HG03045 (cell line): ENCODE results near the gene PLXNA1.

ENCODE experiments used
- ATAC-seq: cut with Tn5 transposase; IDR thresholded peaks from one replicate; pipeline ENCODE4 v1.9.1; 2021; ENCODE audit warnings: mild to moderate bottlenecking, moderate library complexity; ENCODE audit not compliant: unreplicated experiment

Gene PLXNA1

DNA sequence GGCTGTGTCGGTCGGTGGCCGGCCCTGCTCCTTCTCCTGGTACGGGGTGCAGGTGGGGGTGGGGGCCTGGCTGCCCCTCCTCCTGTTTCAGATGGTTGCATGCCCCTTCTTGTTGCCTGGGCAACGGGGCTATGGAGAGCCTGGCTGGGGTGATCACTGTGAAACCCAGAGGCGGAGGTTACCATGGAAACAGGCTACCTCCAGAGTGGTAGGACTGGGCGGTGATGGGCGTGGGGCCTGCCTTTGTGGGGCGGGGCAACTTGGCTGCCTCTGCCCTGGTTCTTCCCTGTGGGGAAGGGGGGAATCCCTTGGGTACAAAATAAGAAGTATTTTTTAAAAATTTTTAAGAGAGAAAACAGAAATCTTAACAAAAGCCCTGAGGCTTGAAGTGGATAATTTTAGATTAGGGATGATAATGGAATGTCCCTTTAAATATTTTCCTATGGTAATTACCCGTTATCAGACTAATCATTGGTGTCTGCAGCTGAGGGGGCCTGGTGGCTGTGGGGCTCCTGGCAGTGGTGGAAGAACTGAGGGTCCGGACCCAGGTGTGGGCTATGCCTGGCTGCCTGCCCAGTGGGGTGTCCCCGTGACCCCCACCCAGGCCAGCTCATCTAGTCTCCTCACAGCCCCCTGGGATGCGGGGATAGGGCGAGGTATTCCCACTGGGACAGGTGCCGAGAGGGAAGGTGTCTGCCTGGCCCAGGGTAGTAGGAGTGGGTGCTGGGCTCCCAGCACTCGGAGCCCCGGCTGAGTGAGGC is 32.5 kb downstream of the PLXNA1 start:
- ATAC-seq: no peak

DNA sequence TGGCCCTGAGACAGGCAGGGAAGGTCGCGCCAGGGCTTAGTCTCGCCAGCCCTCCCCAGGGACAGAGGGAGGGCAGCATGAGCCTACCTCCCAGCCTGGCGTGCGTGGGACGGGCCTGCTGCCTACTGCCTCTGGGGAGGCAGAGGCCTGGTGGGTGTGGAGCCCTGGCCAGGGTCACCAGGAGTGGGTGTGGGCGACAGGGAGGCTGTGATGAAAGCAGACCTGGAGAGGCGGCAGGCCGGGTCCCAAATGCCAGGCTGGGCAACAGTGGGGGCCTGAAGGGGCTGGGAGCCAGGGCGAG is 33.1 kb downstream of the PLXNA1 start:
- ATAC-seq: no peak

DNA sequence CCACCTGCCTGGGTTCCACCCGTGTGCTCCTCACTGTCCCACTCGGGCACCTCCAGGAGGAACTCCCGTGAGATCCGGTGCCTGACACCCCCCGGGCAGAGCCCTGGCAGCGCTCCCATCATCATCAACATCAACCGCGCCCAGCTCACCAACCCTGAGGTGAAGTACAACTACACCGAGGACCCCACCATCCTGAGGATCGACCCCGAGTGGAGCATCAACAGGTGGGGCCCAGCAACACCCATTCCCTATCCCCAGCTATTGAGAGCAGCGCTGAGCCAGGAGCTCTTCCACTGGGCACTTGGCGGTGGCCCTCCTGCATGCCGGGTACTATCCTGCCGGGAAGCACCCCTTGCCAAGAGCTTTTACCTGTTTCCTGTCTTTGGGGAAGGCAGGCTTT is 33.5 kb downstream of the PLXNA1 start:
- no peak for ATAC-seq

DNA sequence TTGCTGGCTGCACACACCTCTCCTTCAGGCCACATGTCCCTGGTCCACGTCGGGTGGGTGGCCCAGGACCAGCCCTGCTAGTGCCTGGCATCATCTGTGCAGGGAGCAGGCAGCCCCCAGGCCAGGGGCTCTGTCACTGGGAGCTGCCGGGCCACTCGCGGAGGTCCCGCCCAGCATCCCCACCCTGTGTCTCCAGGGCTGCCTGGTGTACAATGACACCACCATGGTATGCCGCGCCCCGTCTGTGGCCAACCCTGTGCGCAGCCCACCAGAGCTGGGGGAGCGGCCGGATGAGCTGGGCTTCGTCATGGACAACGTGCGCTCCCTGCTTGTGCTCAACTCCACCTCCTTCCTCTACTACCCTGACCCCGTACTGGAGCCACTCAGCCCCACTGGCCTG is 34.3 kb downstream of the PLXNA1 start:
- ATAC-seq: no peak

DNA sequence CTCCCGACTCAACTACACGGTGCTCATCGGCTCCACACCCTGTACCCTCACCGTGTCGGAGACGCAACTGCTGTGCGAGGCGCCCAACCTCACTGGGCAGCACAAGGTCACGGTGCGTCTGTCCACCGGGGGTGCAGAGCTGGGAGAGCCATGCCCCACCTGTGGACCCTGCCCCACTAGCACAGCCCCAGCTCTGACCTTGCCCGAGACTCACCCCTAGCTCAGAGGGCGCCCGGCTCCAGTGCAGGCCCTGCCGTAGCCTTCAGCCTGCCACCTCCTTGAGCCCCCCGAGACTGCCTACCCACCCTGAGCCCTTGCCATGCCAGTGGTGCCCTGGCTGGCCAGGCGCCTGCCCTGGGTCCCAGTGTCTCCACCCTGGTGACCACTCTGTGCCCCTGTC is 34.9 kb downstream of the PLXNA1 start:
- no peak for ATAC-seq

DNA sequence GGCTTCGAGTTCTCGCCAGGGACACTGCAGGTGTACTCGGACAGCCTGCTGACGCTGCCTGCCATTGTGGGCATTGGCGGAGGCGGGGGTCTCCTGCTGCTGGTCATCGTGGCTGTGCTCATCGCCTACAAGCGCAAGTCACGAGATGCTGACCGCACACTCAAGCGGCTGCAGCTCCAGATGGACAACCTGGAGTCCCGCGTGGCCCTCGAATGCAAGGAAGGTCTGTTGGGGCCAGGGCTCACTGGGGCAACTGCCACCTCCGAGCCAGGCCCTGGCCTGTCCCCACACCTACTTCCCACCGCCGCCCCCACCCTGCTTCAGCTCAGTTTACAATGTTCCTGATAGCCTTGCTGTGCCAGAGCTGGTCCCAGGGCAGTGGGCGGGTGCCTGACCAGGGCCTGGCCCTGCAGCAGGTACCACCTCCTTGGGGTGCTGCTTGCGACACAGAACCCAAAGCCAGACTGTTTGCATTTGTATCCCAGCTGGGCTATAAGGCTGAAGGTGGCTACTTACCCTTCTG is 35.5 kb downstream of the PLXNA1 start:
- no peak for ATAC-seq

DNA sequence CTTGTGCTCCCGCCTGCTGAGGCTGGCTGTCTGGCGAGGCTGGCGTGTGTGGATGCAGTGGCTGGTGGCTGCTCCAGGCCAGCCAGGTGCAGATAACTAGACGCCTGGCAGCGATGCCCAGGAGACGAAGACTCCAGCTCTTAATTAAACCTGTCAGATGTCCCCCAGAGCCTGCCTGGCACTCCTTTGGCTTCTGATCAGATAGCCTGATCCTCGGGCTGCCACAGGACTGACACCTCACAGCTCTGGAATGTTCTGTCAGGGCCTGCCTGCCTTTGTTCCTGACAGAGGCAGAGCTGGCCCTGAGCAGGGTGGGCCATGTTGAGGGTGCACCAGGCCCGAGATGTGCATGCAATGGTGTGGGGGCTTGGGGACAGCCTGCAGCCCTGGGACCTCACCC is 36.5 kb downstream of the PLXNA1 start:
- ATAC-seq: no peak

DNA sequence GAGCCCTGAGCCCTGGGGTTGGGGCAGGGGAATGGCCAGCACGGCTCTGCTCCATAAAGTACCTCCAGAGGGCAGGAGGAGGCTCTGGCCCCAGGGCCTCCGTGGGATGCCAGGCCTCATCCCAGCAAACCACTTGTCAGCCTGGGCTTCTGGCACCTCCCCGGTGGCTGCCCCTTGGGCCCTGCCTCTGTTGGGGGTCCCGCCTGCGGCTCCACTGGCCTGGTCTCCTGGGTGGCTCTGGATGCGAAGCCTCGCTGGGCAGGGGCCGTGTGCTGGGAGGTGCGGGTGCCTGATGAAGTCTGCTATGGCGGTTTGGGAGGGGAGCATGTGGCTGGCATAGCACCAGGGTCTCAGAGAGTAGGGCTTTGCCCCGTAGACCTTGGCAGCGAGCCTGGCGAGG is 37.6 kb downstream of the PLXNA1 start:
- ATAC-seq: no peak

DNA sequence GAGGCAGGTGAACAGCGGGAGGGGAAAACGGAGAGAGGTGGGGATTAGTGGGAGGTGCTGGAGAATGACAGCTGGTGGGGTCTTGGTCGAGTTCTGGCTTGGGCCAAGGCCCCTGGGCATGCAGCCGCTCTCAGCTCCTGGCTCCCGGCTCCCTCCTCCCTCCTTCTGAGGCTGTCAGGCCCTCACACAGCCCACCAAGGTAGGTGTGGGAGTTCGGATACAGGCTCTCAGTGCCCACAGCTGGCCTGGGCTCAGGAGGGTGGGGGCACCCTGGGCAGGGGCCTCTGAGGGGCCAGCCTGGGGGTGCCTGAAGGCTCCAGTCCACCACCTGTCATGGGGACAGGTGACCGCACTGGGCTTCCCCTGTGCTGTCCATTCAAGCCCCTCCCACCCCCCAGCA is 39.9 kb downstream of the PLXNA1 start:
- no peak for ATAC-seq

DNA sequence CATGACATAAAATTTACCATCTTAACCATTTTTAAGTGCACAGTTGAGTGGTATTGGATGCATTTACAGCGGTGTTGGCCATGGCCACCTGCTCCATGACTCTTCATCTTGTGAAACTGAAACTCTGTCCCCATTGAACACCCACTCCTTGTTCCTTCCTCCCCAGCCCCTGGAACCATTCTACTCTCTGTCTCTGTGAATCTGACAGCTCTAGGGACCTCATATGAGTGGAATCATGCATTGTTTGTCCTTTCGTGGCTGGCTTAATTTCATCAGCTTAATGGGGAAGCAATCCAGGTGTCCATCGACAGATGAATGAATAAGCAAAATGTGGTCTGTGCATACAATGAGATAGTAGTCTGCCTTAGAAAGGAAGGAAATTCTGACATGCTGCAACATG is 42.5 kb downstream of the PLXNA1 start:
- no peak for ATAC-seq

DNA sequence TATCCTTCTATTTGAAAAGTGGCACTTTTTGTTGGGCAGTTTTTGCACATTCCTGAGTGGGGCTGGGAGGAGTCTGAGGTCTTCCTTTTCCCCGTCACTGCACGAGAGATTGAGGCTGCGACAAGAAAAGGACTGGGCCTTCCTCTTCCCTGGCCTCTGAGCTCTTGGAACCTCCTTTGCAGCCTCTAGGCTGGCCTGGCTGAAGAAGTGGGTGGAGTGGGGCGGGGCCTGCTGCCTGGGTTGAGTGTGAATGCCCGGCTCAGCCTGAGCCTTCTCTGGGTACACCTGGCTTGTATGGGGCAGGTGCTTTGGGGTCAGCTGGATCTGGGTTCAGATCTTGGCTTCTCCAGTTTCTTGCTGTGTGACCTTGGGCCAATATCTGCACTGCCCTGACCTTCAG is 43.1 kb downstream of the PLXNA1 start:
- ATAC-seq: no peak

DNA sequence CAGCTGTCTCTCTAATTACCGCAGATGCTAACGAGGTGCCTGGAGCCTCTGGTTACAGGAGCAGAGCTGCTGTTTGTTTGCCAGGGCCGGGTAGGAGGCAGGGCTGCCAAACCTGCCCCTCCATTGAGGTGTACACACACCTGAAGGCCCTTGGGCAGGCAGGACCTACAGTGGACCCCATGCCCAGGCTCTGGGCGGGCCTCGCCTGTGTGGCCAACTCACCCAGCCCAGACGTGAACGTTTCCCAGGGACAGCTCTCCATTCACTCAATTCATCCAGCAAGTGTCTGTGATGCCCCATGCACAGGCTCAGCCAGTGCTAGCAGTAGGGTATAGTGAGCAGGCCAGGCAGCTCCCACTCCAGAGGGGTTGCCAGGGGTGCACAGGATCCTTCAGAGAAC is 43.7 kb downstream of the PLXNA1 start:
- ATAC-seq: no peak

DNA sequence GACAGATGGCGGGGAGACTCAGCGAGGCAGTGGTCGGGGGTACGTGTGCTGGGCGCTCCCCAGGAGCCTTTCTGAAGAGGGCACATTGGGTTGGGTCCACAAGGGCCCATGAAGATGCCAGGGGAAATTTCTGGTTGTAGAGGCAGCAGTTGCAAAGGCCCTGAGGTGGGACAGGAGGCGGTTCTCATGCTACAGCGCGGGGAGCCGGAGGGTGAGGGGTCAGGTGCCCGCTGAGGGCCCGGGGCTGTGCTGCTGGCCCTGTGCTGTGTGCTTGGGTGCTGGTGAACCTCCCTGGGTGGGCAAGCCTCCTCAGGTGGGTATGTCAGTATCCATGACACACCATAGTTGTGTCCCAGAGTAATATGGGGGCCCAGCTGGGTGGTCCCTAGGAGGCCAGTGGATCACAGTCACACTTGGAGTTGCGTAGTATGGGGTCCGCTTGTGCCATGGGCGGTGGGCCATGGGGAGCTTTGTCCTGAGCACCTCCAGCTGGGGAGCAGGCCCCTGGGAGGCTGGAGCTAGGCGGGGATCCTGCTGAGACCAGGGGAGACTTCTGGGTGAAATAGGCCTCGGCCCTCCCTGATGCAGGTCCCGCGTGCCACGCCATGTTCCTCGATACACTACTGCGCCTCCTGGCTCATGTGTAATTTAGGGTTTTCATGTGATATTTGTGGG is 44.3 kb downstream of the PLXNA1 start:
- no peak for ATAC-seq

DNA sequence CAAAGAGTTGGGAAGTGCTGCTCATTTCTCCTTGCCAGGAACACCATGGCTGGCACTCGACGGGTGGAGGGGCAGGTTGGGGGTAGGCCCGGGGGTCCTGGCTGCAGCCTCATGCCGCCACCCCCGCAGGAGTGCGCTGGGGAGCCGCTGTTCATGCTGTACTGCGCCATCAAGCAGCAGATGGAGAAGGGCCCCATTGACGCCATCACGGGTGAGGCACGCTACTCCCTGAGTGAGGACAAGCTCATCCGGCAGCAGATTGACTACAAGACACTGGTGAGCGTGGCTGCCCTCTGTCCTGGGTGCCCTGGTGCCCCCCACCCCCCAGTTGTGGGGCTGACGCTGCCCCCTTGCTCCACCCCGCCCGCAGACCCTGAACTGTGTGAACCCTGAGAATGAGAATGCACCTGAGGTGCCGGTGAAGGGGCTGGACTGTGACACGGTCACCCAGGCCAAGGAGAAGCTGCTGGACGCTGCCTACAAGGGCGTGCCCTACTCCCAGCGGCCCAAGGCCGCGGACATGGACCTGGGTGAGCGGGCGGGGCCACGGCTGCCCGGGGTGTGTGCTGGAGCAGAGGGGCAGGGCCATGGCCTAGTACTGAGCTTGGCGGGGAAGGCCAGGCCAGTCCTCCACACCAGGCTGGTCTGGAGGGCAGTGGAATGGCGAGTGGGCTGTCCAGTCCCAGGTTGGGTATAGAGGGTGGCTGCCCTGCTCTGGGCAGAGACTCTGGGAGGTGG is 45.1 kb downstream of the PLXNA1 start:
- ATAC-seq: no peak

DNA sequence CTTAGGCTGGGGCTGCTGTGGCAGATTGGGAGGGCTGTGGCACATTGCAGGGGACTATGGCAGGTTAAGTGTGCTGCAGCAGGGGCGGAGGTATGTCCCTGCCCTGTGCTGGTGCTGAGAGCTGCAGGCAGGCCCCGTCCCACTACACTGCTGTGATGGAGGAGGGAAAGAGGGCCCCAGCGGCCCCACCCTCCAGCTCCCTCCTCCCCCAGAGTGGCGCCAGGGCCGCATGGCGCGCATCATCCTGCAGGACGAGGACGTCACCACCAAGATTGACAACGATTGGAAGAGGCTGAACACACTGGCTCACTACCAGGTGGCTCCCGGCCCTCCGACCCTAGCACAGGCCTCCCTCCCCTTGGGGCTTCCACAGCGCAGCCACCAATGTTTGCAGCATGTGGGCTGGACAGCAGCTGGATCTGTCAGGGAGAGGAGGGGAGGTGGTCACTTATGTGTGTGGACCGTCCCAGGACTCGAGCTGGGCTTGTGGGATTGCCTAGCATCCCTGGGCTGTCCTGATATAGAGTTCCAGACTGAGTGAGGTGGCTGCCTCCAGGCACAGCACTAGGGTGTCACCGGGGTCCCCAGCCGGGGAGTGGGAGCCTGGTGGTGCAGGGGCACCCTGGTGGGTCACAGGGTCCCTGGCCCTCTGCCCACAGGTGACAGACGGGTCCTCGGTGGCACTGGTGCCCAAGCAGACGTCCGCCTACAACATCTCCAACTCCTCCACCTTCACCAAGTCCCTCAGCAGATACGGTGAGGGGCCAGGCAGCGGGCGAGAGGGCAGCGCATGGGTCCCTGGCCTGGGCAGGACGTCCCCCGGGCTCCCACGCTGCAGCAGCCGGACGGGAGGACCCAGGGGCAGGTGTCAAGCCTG is 46.1 kb downstream of the PLXNA1 start:
- no peak for ATAC-seq

DNA sequence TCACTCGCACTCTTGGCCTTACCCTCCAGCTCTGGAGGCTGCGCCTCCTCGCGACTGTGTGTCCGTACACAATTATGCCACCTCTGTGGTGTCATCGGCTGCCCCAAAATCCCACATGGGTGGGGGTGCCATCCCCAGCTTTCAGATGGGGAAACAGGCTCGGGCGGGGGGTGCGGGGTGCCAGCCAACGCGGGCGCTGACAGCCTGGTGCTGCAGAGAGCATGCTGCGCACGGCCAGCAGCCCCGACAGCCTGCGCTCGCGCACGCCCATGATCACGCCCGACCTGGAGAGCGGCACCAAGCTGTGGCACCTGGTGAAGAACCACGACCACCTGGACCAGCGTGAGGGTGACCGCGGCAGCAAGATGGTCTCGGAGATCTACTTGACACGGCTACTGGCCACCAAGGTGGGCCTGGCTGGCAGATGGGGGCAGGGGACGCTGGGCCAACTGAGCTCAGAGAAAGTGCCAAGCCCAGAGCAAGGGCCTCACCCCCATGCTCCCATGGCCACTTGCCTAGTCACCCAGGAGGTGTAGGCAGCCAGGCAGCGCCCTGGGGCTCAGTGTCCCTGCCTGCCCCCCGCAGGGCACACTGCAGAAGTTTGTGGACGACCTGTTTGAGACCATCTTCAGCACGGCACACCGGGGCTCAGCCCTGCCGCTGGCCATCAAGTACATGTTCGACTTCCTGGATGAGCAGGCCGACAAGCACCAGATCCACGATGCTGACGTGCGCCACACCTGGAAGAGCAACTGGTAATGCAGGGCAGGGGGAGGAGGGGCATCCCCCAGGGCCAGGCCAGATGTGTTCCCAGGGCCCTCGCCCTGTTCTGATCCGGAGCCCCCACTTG is 47.0 kb downstream of the PLXNA1 start:
- ATAC-seq: no peak

DNA sequence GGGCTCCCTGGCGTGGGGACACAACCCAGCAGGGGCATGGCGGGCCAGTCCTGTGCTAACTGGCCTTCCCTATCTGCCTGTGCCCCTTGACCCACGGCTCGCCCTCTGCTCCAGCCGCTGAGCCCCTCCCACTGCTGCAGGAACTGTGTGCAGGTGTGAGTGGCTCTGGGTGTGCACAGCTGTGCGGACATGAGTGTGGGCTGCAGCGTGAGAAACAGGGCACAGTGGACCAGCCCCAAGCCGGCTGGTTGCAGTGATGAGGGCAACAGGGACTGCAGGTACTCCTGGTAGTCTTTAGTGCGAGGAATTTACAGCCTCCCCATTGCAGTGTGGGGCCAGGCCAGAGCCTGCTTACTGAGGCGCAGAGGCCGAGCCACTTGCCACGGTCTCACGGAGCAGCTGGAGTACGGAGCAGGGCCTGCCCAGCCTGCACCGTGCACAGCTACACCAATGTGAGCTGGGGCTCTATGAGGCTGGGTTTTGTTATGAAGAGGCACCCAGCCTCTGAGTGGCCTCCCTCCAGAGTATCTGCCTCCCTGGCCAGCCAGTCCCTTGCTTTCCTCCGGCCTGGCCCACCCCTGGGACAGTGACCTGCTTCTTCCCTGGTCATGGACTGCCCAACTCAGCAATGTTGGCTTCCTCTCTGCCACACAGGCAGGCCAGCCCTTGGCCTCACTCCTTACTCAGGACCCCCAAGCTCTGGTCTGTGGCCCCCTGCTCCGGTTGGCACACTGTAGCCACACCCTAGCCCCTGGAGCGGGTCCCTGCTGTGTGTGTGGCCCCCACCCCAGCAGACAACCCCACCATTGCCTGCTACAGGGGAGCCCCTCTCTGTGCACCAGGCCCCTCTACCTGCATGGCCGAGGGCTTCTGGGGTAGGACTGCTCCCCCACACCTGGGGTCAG is 47.8 kb downstream of the PLXNA1 start:
- no peak for ATAC-seq

DNA sequence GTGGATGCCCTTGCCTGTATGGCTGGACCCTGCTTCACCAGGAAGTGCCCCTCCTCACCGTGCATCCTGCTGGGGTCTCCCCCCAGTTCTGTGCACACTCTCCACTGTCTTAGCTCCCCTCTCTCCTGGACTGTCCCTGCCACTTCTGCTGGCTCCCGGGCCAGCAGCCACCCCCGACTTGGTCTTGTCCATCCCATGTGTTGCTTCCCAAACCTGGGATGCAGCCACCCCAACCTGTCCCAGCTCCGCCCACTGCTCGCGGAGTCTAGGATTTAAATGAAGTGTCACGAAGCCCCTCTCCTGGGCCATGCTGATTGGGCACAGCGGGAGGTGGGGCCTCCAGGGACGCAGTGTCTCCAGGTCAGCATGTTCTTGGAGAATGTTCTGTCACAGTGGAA is 48.5 kb downstream of the PLXNA1 start:
- no peak for ATAC-seq

DNA sequence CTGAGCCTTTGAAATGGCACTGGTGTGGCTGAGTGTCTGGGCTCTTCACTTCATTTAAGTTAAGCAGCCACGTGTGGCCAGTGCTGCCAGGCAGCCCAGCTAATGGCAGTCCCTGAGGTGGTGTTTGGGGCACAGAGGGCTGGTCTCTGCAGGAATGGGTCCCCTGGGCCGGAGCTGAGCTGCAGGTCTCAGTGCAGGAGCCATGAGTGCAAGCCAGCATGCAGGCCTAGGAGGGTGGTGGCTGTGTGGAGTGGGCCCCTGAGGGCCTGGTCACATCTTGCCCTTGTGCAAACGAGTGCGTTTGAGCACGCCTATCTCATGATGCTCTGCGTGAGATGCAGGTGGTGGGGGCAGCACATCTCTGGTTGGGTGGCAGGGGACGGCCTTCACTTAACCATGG is 48.9 kb downstream of the PLXNA1 start:
- ATAC-seq: no peak
